ENCODE measurements around the gene RBBP8NL. TPM values are rescaled to one million over a fixed set of nuclear protein-coding genes. Genes with fewer than 3 reads are reported as not detected.
A peak's percentile ranks its signal among the peaks of the same experiment; 100 is the strongest.

Gene RBBP8NL
- total RNA-seq, 1 experiment from 2014 or later: 0.28 TPM

DNA sequence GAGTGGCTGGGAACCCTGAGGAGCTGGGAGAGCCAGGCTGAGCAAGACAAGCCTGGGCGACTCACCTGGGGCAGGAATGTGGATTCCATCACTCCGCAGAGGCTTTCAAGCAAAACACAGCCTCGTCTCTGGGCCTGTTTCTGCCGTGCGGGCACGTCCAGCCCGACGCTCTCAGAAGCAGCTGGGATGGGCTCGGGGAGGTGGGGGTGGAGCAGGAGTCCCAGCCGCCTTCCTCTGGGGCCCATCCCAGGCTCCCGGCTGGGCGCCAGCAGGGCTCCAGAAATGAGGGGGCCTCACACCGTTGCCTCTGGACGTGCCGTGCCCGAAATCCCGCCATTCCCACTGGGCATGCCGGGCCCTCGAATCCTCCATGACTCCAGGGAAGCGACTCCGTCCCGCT is 49.1 kb downstream of the RBBP8NL start:
- no peak overlapping the region for H3K56ac ChIP-seq (ENCODE audit: insufficient read length, low read depth, low read length)
- H3K18ac ChIP-seq (ENCODE audit: insufficient read length, low read depth, low read length): peak overlapping the region; percentile 34
- no peak overlapping the region for H3K4me3 Mint-ChIP-seq
- no peak overlapping the region for H4K8ac ChIP-seq (replicated peaks; ENCODE audit: insufficient read length, low read depth, low read length)
- no peak overlapping the region for H2BK120ac ChIP-seq (ENCODE audit: low read depth, low read length, poor library complexity, severe bottlenecking)
- no peaks in the 10 kb centered on the region for H3K79me1 ChIP-seq (ENCODE audit: insufficient read depth, low read depth, low read length, poor library complexity, severe bottlenecking)
- WGBS (ENCODE audit: extremely low coverage, insufficient read length, low lambda C conversion rate): no CpG with 5 or more reads among the region's 22 CpGs
- no peak overlapping the region for H3K27ac Mint-ChIP-seq
- peaks cover 2% of the 10 kb centered on the region; the same call in 1 of the 2 replicates for H3K27me3 Mint-ChIP-seq (ENCODE audit: low read depth)
- H3K14ac ChIP-seq (ENCODE audit: insufficient read depth, low read length): 0 out of 2 replicates have a peak overlapping the region, but pooled peaks have one; percentile 39
- no peak overlapping the region for H3K27ac ChIP-seq (ENCODE audit: insufficient read length, low read depth, low read length)
- H3K23ac ChIP-seq (ENCODE audit: insufficient read length, low read depth, low read length): no peak overlapping the region
- H2BK5ac ChIP-seq (ENCODE audit: insufficient read length, low read length): no peak overlapping the region
- H2BK20ac ChIP-seq (ENCODE audit: low read depth, low read length, poor library complexity, severe bottlenecking): no peak overlapping the region
- H3K4me1 Mint-ChIP-seq: peaks cover 21 to 27% of the 10 kb centered on the region in 2 experiments
- no peak overlapping the region for H3K9ac ChIP-seq (ENCODE audit: extremely low read depth, insufficient read length, low read length)
- H3K36me3 Mint-ChIP-seq (ENCODE audit: insufficient read depth in 1 of 3, low read depth in 3 of 3): peaks cover 10 to 19% (median 12%) of the 10 kb centered on the region in 3 experiments
- H3K4me1 ChIP-seq (ENCODE audit: insufficient read depth, low read length): no peaks in the 10 kb centered on the region; the same call in 1 of the 2 replicates
- no peaks in the 10 kb centered on the region for H4K20me1 ChIP-seq (ENCODE audit: control insufficient read depth, insufficient read depth, insufficient read length)
- H2BK15ac ChIP-seq (ENCODE audit: low read depth, low read length): no peak overlapping the region
- H3K27me3 ChIP-seq (ENCODE audit: insufficient read depth, low read length): no peaks in the 10 kb centered on the region
- TF ChIP-seq, protein P1, sequence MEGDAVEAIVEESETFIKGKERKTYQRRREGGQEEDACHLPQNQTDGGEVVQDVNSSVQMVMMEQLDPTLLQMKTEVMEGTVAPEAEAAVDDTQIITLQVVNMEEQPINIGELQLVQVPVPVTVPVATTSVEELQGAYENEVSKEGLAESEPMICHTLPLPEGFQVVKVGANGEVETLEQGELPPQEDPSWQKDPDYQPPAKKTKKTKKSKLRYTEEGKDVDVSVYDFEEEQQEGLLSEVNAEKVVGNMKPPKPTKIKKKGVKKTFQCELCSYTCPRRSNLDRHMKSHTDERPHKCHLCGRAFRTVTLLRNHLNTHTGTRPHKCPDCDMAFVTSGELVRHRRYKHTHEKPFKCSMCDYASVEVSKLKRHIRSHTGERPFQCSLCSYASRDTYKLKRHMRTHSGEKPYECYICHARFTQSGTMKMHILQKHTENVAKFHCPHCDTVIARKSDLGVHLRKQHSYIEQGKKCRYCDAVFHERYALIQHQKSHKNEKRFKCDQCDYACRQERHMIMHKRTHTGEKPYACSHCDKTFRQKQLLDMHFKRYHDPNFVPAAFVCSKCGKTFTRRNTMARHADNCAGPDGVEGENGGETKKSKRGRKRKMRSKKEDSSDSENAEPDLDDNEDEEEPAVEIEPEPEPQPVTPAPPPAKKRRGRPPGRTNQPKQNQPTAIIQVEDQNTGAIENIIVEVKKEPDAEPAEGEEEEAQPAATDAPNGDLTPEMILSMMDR (conservative IDR thresholded peaks at IDR 0.05): no peak
- H3K23me2 ChIP-seq (ENCODE audit: insufficient read length, low read depth, low read length, poor library complexity, severe bottlenecking): no peaks in the 10 kb centered on the region
- peak; percentile 70 for DNase-seq
- H3K4me2 ChIP-seq (ENCODE audit: insufficient read depth, insufficient read length, low read length): no peak overlapping the region
- H4K91ac ChIP-seq (ENCODE audit: insufficient read length, low read depth, low read length): peak overlapping the region; percentile 53
- no peak overlapping the region for H3K4ac ChIP-seq (ENCODE audit: low read depth, low read length)
- no peak overlapping the region for H2AK5ac ChIP-seq (ENCODE audit: insufficient read length, low read length)
- no peaks in the 10 kb centered on the region for H3K9me3 ChIP-seq (ENCODE audit: control insufficient read depth, low read depth, low read length)
- H3T11ph ChIP-seq (ENCODE audit: low read length): no peak overlapping the region
- no peak overlapping the region for H4K5ac ChIP-seq (ENCODE audit: insufficient read length, low read depth, low read length)
- H3K79me2 ChIP-seq (ENCODE audit: insufficient read depth, low read length): no peaks in the 10 kb centered on the region
- no peak overlapping the region for H2BK12ac ChIP-seq (ENCODE audit: insufficient read length, low read depth, low read length)
- peaks cover 5 to 10% of the 10 kb centered on the region in 2 experiments for H3K9me3 Mint-ChIP-seq
- no peak overlapping the region for H2AFZ ChIP-seq (ENCODE audit: low read length)

All from H9 (cell line).